Measurements from ENCODE around the gene PSME3IP1.

Gene PSME3IP1

DNA sequence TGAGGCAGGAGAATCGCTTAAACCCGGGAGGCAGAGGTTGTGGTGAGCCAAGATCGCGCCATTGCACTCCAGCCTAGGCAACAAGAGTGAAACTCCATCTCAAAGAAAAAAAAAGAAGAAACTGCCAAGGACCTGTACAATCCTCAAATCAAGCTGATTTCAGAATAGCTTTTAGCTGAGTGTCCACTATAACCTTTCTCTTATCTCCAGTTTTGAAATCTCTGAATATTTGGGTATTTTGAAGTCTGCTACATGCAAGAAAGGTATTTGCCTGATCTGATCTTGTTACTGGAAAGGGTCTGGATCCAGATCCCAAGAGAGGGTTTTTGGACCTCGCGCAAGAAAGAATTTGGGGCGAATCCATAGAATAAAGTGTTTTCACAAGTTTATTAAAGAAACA, 40.1 kb upstream of the PSME3IP1 start:
- Histone ChIP-seq H4K20me1 (ENCODE audit: insufficient read depth, low read length) (no peaks in the 10 kb centered on the region), H3K36me3 (replicated peaks; ENCODE audit: low read depth, low read length) (peaks cover 53% of the 10 kb centered on the region), H3K27me3 (ENCODE audit: low read depth, low read length) (no peaks in the 10 kb centered on the region), H3K4me1 (ENCODE audit: low read length) (no peaks in the 10 kb centered on the region), H3K79me2 (ENCODE audit: low read length) (no peaks in the 10 kb centered on the region), H3K9me3 (ENCODE audit: insufficient read depth, low read length) (no peaks in the 10 kb centered on the region), H3K27ac (ENCODE audit: low read length) (no peak overlapping the region), H3K9ac (ENCODE audit: low read length) (no peak overlapping the region), H2AFZ (ENCODE audit: low read depth, low read length) (no peak overlapping the region), H3K4me3 (ENCODE audit: low read length) (no peak overlapping the region), H3K4me2 (ENCODE audit: low read length) (no peak overlapping the region)
- TF ChIP-seq EZH2phosphoT487 (IDR thresholded peaks at IDR 0.05; ENCODE audit: low read depth): no peak
- TF ChIP-seq, protein P1, sequence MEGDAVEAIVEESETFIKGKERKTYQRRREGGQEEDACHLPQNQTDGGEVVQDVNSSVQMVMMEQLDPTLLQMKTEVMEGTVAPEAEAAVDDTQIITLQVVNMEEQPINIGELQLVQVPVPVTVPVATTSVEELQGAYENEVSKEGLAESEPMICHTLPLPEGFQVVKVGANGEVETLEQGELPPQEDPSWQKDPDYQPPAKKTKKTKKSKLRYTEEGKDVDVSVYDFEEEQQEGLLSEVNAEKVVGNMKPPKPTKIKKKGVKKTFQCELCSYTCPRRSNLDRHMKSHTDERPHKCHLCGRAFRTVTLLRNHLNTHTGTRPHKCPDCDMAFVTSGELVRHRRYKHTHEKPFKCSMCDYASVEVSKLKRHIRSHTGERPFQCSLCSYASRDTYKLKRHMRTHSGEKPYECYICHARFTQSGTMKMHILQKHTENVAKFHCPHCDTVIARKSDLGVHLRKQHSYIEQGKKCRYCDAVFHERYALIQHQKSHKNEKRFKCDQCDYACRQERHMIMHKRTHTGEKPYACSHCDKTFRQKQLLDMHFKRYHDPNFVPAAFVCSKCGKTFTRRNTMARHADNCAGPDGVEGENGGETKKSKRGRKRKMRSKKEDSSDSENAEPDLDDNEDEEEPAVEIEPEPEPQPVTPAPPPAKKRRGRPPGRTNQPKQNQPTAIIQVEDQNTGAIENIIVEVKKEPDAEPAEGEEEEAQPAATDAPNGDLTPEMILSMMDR (IDR thresholded peaks at IDR 0.05; ENCODE audit: low read depth, low read length): no peak

DNA sequence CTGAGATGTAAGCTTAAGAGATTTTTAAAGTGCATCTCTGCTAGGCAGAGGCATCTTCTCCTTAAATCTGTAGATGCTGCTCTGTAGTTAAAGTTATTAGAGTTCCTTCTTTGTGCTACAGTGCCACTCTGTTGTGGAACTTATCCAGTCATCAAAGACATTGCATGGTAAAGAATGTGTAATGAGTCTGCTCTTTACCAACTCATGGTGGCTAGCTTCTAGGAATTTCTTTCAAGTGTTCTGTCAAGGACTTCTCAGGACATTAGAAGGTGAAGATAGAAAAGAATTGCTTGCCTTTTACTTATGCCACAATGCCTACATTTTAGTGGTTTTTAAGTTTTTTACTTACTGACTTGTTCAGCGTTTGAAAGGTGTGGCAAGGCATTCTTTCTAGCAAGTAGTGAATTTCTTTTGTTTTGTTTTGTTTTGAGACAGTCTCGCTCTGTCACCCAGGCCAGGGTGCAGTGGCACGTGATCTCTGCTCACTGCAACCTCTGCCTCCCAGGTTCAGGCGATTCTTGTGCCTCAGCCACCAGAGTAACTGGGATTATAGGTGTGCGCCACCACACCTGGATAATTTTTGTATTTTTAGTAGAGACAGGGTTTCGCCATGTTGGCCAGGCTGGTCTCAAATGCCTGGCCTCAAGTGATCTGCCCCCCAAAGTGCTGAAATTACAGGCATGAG, 39.0 kb upstream of the PSME3IP1 start:
- Histone ChIP-seq H3K9ac (ENCODE audit: low read length) (no peak overlapping the region), H3K9me3 (ENCODE audit: insufficient read depth, low read length) (no peaks in the 10 kb centered on the region), H3K4me2 (ENCODE audit: low read length) (no peak overlapping the region), H3K27me3 (ENCODE audit: low read depth, low read length) (no peaks in the 10 kb centered on the region), H3K4me1 (ENCODE audit: low read length) (no peaks in the 10 kb centered on the region), H3K27ac (ENCODE audit: low read length) (no peak overlapping the region), H2AFZ (ENCODE audit: low read depth, low read length) (no peak overlapping the region), H4K20me1 (ENCODE audit: insufficient read depth, low read length) (no peaks in the 10 kb centered on the region), H3K4me3 (ENCODE audit: low read length) (no peak overlapping the region), H3K36me3 (replicated peaks; ENCODE audit: low read depth, low read length) (peaks cover 57% of the 10 kb centered on the region), H3K79me2 (ENCODE audit: low read length) (no peaks in the 10 kb centered on the region)
- no peak for TF ChIP-seq EZH2phosphoT487 (IDR thresholded peaks at IDR 0.05; ENCODE audit: low read depth)
- TF ChIP-seq, protein P1 (IDR thresholded peaks at IDR 0.05; ENCODE audit: low read depth, low read length): no peak

DNA sequence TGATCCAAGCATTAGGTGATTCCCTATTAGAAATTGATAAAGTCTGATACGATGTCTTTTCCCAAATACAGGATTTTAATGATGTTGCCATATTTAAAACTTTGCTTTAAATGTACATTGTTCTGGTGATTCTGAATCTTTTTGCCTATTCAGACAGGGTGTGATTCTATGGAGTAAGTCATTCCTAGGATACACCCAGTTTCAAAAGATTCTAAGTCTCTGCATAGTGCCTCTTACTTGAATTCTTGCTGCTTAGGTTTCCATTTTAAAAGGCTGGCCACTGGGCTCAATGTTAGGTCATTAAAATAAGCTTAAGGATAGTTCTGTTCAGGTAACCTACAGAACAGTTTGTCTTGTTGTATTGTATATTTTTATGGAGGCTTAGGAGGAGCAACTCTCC, 37.2 kb upstream of the PSME3IP1 start:
- no peaks in the 10 kb centered on the region for H3K4me1 ChIP-seq (ENCODE audit: low read length)
- peaks cover 68% of the 10 kb centered on the region for H3K36me3 ChIP-seq (replicated peaks; ENCODE audit: low read depth, low read length)
- H3K9me3 ChIP-seq (ENCODE audit: insufficient read depth, low read length): peaks cover 4% of the 10 kb centered on the region
- no peak overlapping the region for H3K27ac ChIP-seq (ENCODE audit: low read length)
- no peaks in the 10 kb centered on the region for H3K27me3 ChIP-seq (ENCODE audit: low read depth, low read length)
- no peak overlapping the region for H3K4me2 ChIP-seq (ENCODE audit: low read length)
- no peak overlapping the region for H2AFZ ChIP-seq (ENCODE audit: low read depth, low read length)
- H3K9ac ChIP-seq (ENCODE audit: low read length): no peak overlapping the region
- H3K79me2 ChIP-seq (ENCODE audit: low read length): no peaks in the 10 kb centered on the region
- no peak for TF ChIP-seq EZH2phosphoT487 (IDR thresholded peaks at IDR 0.05; ENCODE audit: low read depth)
- TF ChIP-seq, protein P1 (IDR thresholded peaks at IDR 0.05; ENCODE audit: low read depth, low read length): no peak
- no peak overlapping the region for H3K4me3 ChIP-seq (ENCODE audit: low read length)
- H4K20me1 ChIP-seq (ENCODE audit: insufficient read depth, low read length): no peaks in the 10 kb centered on the region

DNA sequence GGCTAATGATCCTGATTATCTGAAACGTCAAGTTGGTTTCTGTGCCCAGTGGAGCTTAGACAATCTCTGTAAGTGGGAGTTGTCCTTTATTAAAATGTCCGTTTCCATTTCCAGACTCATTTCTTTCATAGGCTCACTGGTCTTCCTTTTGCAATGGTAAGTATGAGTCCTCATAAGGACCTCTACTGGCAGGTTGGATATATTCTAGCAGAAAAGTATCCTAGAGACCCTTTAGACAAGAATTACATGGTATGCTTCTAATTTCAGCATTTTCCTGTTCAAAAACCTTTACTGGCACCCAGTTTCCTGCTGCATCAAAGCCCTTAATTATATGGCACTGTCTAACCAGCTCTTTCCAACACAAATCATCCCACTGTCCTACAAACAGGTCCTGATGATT, 31.1 kb upstream of the PSME3IP1 start:
- TF ChIP-seq, protein P1 (IDR thresholded peaks at IDR 0.05; ENCODE audit: low read depth, low read length): no peak
- no peak for TF ChIP-seq EZH2phosphoT487 (IDR thresholded peaks at IDR 0.05; ENCODE audit: low read depth)
- Histone ChIP-seq H3K36me3 (replicated peaks; ENCODE audit: low read depth, low read length) (peaks cover 89% of the 10 kb centered on the region), H3K4me1 (ENCODE audit: low read length) (no peaks in the 10 kb centered on the region), H3K4me3 (ENCODE audit: low read length) (no peak overlapping the region), H2AFZ (ENCODE audit: low read depth, low read length) (no peak overlapping the region), H3K79me2 (ENCODE audit: low read length) (no peaks in the 10 kb centered on the region), H4K20me1 (ENCODE audit: insufficient read depth, low read length) (no peaks in the 10 kb centered on the region), H3K9me3 (ENCODE audit: insufficient read depth, low read length) (peaks cover 20% of the 10 kb centered on the region), H3K9ac (ENCODE audit: low read length) (no peak overlapping the region), H3K27ac (ENCODE audit: low read length) (no peak overlapping the region), H3K27me3 (ENCODE audit: low read depth, low read length) (no peaks in the 10 kb centered on the region), H3K4me2 (ENCODE audit: low read length) (no peak overlapping the region)

Measured in OCI-LY3 (cell line).